ENCODE measurements around the gene CDCA4.
"Not testable (repeated sequence)": the region's sequence is repeated elsewhere in the genome, so short reads cannot be mapped to it uniquely, and the experiment has no call there.

The CDCA4 gene

DNA sequence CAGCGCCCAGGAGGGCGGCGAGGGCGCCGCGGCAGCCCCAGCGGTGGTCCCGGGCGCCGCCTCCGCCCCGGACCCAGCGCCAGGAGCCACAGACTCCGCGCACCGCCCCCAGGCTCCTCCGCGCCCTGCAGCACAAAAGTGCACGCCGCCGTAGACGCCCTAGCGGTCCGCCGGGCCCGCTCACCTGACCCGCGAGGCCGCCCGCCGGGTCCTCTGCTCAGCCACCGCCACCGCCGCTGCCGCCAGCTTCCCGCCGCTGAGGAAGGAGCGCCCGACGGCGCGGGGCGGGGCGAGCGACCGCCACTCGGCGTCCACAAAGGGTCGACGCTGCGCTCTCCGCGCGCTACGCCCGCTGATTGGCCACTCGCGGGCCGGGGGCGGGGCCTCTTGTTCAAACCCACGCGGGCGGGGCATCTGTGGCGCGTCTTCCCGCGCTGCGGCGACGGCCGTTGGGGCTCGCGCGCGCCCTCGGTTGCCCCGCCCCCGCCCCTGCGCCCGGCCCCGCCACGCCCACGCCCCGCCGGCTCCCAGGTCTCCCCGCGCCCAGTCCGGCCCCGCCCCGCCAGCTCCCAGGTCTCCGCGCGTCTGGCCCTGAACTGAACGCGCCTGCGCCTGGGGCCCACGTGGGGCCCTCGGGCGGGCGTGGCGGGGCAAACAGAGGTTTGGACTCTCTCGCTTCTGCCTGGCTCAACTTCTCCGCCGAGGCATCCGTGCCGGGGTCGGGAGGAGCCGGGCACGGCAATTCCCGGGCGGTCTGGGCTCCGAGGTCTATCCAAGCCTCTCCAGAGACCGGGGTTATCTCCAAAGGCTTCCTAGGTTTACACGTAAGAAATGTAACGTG lies at the start of gene CDCA4:
Gene CDCA4 (minus strand): TSS at position 269 of the 841 bp plus-strand sequence. CDS start 9,154 bp downstream, outside the sequence.
- peak; percentile 97 for DNase-seq (ENCODE audit: low spot score)

GRCh38 chr14:105069871-105070759 lies 49.2 kb upstream of the CDCA4 start:
- DNase-seq (ENCODE audit: low spot score) = no peak

GRCh38 chr14:105069522-105069870 lies 48.6 kb upstream of the CDCA4 start:
- no peak for DNase-seq (ENCODE audit: low spot score)

DNA sequence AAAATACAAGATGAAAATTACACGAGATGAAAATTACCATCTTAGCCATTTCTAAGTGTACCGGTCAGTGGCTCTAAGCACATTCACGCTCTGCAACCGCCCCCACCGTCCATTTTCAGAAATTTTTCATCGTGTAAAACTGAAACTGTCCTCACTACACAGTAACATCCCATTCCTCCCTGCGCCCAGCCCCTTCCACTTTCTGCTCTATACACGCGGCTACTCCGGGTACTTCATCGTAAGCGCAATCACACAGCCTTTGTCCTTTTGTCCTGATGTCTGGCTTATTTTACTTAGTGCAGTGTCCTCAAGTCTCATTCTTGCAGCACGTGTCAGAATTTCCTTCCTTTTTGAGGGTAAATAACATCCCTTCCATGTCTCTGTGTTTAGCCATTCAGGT lies 47.9 kb upstream of the CDCA4 start:
- DNase-seq (ENCODE audit: low spot score) = no peak

DNA sequence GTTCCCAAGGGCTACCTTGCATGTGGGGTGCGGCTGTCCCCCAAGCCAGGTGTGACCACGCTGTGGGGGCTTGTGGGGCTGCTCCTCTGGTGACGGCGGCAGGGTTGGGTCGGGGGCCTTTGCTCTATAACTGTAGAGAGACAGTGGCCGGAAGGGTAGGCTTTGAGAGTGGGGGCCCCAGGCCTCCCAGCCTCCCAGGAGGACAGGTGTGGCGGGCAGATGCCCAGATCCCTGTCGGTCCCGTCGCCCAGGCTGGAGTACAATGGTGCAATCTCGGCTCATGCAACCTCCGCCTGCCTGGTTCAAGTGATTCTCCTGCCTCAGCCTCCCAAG lies 47.1 kb upstream of the CDCA4 start:
- no peak for DNase-seq (ENCODE audit: low spot score)

GRCh38 chr14:105067140-105067968 lies 46.5 kb upstream of the CDCA4 start:
- no peak for DNase-seq (ENCODE audit: low spot score)

GRCh38 chr14:105066240-105067071 lies 45.6 kb upstream of the CDCA4 start:
- DNase-seq (ENCODE audit: low spot score) = no peak

DNA sequence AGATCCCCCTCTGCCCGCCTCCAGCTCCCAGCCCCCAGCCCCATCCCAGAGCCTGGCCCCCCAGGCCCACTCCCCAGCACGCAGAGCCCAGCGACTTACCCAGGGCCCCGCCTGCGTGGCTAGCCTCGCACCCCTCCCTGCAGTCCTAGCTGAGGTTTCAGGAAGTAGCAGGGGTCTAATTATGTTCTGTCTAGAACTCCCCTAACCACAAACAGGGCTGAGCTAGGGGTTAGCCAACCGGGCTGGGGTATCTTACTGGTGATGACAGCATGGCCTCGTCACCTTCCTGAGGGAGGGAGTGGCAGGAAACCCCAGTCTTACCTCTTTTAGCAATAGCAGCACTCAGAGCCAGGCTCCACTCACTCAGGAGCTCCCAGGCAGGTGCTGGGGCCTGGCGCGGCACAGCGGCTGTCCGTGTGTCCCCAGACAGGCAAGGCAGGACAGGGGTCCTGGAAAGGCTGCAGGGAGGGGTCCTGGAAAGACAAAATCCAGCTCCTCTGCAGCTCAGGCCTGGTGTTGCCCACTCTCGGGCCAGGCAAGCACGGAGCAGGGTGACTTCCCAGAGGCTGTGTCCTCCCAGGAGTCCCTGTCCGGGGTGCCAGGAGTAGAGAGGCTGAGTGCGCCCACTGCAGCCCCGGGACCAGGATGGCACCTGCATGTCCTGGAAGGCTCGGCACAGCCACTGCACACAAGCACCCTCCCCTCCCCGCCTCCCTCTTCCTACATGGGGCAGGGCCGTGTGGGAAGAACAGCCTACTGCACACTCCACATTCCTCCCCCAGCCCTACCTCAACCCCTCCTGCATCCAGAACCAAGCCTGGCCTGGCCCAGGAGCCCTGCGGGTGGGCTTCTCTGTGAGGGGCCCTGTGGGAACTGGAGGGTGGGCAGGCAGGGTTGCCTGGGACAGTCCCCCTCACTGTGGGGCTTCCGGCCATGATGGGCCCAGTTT lies 44.7 kb upstream of the CDCA4 start, which contains the start of gene GPR132:
Gene GPR132 (minus strand): TSS at position 151 of the 949 bp plus-strand sequence. CDS start 10,010 bp downstream, outside the sequence.
- no peak for DNase-seq (ENCODE audit: low spot score)

DNA sequence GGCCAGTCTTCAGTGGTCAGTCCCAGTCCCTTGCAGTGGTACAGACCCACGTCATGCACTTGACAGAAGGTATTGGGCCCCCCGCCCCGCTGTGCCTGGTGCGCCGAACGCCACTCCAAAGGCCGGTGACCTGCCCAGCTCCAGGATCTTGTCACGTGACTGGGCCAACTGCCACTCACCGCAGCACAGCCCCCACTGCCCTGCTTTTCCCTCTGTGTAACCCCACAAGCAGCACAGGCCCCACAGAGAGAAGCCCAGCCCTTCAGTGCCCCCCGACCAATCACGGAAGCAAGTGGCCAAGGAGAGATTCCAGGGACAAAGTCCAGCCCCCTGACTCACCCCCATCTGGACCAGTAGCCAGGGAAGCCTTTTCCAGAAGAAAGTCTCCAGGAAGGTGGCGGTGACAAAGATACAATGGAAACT lies 43.8 kb upstream of the CDCA4 start:
- DNase-seq (ENCODE audit: low spot score) = no peak

DNA sequence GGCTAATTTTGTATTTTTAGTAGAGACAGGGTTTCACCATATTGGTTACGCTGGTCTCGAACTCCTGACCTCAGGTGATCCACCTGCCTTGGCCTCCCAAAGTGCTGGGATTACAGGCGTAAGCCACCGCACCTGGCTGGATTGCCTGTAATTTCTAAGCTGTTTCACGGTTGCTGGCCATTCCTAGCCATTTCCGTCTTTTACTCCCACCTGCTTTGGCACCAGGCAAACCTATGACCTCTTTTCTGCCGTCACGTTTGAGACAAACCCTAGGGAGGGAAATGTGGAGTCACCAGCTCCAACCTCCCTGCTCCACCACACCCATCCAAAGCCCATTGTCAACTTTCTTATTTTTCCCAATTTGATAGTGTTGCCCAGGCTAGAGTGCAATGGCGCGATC lies 43.1 kb upstream of the CDCA4 start:
- DNase-seq (ENCODE audit: low spot score) = no peak

GRCh38 chr14:105063506-105063905 lies 42.6 kb upstream of the CDCA4 start:
- not testable (repeated sequence) for DNase-seq (ENCODE audit: low spot score)

GRCh38 chr14:105063056-105063455 lies 42.2 kb upstream of the CDCA4 start:
- DNase-seq (ENCODE audit: low spot score) = no peak

GRCh38 chr14:105062048-105062433 lies 41.2 kb upstream of the CDCA4 start:
- DNase-seq (ENCODE audit: low spot score) = no peak

- no peak for DNase-seq (ENCODE audit: low spot score)
Measured at GRCh38 chr14:105061428-105062047, 40.7 kb upstream of the CDCA4 start.

DNA sequence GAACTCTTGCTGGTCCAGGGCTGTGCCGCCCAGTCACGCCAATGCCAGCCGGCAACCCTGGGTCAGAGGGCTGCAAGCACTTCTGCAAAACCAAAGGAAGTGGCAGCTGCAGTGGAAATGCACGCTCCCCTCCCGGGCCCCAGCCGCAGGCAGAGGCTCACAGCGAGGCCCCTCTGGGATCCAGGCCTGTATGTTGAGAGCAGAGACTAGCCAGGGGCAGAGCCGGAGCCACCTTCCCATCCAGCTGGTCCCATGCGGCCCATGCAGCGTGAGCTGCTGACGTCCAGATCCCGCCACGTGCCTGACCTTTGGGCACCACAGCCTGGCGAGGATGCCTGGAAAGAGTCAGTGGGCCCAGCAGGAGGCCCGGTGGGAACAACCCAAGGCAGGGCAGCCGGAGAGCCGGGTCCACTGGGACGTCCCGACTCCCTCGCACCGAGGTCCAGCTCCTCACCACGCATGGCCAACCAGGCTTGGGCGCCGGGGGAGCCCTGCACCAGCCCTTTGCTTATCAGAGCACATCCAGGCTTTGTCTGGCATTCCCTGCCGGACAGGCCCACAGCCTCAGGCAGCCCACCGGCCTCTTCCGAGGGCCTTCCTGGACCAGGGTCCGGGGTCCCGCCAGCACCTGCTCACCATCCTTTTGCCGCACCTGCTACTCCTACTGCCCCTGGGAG lies 40.0 kb upstream of the CDCA4 start:
- no peak for DNase-seq (ENCODE audit: low spot score)

GRCh38 chr14:105059925-105060565 lies 39.2 kb upstream of the CDCA4 start:
- DNase-seq (ENCODE audit: low spot score) = no peak

GRCh38 chr14:105059035-105059924 lies 38.4 kb upstream of the CDCA4 start:
- DNase-seq (ENCODE audit: low spot score) = no peak
